Hepatic stellate cell (primary cell): ENCODE results near the gene BDKRB2.

Experiments used
- DNase-seq: peaks from one replicate; pipeline ENCODE4 v3.0.0; 2011; ENCODE audit warnings: low spot score

The BDKRB2 gene

DNA sequence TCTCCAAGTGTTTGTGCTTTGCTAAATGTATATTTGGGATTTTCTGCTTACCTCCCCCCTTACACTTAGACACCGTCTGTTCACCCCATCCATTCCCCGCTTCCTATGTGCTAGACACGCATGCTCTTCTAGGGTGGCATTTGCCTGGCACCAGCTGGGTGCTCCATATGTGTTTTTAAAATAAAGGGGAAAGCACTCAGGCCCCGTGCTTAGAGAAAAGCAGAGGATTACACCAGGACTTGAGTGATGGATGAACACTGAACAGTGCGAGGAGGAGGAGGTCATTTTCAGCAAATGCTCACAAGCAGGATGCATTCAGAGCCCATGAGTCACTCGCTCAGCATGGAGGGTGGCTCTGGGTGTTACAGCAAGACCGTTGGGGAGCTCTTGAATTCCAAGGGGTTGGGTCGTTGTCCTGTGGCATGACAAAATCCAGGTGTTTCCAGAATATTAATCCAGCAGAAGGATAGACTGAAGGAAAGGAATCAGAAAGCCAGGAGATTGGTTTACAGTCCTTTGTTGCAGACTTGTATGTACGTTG lies 48.4 kb downstream of the BDKRB2 start:
- DNase-seq, result peak; percentile 90

DNA sequence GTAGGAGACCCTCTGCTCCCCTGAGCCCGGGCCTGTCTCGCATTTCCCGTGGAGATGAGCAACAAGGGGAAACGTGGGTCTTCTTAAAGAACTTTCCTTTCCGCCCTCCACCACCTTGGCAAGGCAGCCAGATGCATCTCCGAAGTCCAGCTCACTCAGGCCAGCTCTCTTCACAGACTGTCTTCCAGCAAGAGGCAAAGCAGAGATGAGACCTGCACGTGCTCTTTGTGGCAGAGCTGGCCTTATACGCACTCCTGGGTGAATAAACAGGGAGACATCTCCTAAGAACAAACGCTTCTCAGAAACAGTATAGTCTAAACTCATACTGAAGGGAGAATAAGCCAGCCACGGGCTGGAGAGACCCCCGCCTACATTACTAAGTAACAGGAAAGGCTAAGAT lies 50.0 kb downstream of the BDKRB2 start:
- DNase-seq, result no peak

DNA sequence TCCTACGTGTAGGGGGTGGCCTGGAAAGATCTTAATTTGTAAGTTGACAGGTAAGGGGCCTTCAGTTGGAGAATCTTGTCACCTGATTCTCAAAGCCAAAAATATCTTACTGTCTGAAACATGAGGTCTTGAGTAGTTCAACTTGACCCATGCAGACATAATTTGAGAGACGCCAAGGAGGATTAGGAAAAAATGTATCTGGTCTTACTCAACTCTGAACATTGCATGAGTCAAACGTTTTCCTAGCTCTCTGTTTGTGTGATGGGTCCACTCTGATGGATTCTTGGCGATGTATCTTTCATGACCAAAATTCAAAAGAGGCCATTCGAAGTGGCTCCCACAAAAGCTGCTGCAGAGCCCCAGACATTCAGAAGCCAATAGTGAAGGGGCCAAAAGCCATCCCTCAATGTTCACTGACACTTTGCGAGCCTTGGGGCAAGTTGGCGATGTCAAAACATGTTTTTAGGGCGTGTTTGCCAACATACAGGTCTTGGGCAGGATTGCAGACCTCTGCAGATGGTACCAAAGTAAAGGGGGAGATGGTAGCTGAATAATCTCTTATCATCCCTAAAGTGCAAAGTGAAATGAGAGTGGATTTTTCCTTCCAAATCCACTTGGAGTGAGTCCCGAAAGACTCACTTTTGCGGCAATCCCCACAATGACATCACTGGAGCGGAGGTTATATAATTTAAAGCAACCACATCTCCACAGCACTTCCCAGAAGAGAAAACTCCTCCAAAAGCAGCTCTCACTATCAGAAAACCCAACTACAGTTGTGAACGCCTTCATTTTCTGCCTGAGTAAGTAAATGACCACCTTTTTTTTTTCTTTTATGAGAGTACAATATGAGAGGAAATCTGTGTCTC lies 51.1 kb downstream of the BDKRB2 start, which contains the start of gene BDKRB1:
TSS of gene BDKRB1 (plus strand) at position 710 of the 866 bp plus-strand sequence. CDS start 7,473 bp downstream, outside the sequence.
- peak; percentile 80 for DNase-seq

DNA sequence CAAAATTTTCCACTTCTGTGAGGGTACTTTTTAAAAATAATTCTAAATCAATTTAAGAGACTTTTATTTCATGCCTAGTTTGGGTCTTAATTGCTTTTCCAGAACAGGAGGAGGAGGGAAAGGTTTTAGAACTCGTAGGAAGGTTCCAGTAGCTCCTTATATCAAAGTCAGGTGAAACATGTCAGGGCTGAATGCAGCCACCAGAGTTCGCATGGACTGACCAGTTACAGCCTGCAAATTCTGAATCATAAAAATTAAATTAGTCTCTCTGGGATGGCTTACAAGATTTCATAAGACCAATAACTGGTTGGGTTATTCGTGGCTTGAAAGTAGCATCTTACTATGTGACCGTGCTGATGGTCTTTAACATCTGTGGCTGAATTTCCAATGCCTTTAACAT lies 51.8 kb downstream of the BDKRB2 start:
- DNase-seq, result peak; percentile 42

DNA sequence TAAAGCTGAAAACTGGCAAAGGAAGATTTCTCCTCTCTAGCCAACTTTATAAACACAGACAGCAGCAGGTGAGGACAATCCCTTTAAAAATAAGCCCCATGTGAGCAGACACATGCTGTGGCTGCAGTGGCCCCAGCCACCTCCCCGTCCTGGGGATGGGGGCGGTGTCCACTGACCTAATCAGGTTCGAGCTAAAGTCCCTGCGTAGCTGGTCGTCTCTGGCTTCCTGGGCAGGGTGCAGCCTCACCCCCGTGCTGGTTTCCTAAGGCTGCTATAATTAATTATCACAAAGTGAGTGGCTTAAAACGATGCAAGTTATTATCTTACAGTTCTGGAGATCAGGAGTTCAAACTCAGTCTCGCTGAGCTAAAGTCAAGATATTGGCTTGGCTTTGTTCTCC lies 52.4 kb downstream of the BDKRB2 start:
- no peak for DNase-seq

DNA sequence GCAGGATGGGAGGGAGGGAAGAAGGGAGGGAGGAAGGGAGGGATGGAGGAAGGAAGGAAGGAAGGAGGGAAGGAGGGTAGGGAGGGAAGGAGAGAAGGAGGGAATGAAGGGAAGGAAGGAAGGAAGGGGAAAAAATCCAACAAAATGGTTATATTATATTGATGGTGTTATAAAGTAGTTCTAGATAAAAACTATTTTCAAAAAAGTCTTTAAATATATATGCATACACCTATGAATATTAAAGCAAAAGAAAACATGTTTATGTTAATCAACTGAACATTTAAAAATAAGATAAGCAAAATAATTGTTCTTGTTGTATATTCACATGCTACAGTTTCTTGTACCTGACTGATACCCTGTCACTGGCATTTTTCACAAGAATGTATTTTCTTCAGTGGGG lies 53.3 kb downstream of the BDKRB2 start:
- DNase-seq, result no peak

DNA sequence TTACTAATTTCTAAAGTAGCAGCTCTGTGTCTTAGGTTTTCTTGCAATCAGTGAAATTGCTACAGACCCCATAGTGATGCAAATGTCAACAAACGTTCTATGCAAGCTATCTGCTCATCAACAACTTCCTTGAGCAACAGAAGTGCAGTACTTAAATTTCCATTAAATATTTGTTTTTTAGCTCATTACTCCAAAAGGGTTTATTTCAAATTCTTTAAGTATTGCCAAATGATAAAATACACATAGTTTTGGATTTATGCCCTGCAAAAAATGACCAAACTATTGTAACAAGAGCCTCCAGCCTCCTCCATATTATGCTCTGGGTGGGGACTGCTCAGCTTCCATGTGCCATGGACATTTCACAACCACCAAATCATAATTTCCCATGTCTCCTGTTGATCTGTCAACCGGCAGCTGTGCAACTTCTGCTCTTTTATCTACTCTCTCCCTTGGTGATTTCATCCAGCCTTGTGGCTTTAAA lies 55.7 kb downstream of the BDKRB2 start:
- DNase-seq, result peak; percentile 82

DNA sequence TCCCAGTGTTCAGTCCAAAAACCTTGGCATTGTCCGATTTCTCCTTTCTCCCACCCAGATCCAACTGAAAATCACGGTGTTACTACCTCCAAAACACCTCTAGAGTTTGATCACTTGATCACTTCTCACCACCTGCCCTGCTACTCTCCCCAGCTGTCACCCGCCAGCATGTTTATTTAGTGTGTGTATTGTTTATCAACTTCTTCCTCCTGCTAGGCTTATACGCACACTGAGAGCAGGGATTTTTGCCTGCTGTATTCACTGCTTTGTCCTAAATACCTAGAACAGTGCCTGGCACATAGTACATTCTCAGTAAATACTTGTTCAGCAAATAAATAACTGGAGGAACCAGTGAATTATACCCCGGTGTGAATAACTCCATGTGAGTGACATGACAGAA lies 56.4 kb downstream of the BDKRB2 start:
- DNase-seq, result no peak

DNA sequence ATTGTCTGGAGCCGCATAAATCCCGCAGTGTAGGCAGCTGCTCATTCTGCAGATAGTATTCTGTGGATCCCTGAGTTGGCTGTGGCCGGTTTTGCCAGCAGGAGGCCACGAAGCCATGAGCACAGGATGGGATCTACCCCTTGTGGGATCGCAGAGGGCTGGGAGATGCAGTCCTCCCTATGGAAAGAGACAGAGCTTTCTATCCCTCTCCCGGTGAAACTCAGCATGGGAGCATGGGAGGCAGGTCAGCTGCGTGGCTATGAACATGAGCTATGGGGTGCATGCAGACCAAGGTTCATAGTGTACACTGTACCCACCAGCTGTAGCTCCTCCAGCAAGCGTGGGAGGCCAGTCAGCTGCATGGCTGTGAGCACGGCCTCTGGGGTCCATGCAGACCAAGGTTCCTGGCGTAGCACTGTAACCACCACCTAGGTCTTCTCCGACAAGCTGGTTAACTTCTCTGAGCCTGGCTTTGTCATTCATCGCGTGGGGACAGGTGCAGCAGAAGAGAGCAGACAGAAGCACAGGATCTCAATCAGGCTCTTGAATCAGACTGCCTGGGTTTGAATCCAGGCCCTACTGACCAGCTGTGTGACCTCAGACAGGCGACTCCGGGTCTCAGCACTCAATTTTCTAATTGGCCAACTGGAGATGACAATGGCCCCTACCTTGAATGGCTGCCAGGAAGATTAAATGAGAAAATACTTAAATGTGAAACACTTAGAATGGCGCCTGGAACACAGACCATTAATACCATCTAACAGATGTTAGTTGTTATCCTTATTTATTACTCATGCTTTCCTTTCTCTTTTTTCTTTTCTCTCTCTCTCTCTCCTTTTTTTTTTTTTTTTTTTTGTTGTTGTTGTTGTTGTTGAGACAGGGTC lies 57.4 kb downstream of the BDKRB2 start:
- no peak for DNase-seq

DNA sequence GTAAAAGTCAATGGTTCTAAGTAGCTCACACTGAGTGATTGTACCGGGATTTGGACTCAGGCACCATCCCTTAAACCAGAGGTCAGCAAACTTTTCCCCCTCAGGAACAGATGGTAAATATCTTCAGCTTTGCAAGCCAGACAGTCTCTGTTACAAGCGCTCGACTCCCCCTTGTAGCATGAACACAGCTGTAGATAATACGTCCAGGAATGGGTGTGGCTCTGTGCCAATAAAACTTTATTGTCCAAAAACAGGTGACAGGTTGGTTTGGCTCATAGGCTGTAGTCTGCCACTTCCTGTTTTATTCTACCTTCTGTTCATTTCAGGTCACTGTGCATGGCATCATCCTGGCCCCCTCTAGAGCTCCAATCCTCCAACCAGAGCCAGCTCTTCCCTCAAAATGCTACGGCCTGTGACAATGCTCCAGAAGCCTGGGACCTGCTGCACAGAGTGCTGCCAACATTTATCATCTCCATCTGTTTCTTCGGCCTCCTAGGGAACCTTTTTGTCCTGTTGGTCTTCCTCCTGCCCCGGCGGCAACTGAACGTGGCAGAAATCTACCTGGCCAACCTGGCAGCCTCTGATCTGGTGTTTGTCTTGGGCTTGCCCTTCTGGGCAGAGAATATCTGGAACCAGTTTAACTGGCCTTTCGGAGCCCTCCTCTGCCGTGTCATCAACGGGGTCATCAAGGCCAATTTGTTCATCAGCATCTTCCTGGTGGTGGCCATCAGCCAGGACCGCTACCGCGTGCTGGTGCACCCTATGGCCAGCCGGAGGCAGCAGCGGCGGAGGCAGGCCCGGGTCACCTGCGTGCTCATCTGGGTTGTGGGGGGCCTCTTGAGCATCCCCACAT lies 58.9 kb downstream of the BDKRB2 start:
- DNase-seq, result no peak

DNA sequence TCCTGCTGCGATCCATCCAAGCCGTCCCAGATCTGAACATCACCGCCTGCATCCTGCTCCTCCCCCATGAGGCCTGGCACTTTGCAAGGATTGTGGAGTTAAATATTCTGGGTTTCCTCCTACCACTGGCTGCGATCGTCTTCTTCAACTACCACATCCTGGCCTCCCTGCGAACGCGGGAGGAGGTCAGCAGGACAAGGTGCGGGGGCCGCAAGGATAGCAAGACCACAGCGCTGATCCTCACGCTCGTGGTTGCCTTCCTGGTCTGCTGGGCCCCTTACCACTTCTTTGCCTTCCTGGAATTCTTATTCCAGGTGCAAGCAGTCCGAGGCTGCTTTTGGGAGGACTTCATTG lies 59.5 kb downstream of the BDKRB2 start:
- no peak for DNase-seq

DNA sequence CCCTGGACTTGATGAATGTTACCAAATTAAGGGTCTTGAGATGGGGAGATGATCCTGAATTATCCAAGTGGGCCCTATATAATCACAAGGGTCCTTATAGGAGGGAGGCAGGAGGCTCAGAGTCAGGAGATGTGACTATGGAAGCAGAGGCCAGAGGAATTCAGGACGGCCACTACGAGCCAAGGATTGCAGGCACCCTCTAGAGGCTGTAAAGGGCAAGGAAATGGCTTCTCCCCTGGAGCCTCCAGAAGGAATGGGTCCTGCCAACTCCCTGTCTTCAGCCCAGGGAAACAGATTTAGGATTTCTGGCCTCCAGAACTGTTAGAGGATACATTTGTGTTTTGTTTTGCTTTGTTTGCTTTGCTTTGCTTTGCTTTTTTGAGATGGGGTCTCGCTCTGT lies 60.2 kb downstream of the BDKRB2 start:
- peak; percentile 54 for DNase-seq

DNA sequence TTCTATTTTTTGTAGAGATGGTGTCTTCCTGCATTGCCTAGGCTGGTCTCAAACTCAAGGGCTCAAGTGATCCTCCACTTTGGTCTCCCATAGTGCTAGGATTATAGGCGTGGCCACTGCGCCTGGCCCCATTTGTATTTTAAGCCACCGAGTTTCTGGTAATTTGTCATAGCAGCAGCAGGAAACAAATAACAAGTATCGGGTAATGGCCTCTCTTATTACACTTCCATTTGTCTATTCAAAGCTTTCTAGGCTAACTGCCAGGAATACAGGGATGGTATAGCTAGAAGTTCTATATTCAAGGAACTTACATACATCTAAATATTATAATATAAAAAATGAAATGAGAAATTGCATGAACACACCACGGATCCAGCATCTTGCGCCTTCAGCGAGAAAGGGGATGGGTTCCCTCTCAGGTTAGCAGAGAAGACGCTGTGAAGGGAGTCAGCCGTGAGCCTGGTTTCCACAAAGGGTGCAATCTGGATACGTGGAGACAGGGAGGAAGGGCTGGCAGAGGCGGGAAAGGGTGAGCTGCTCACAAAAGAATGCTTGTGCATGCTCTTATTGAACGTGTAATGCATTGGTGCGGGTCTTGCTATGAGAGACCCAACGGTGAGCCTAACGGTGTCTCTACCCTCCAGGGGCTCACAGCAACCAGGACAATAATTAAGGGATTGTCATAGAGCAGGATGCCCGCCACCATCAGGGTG lies 60.9 kb downstream of the BDKRB2 start:
- DNase-seq, result no peak

DNA sequence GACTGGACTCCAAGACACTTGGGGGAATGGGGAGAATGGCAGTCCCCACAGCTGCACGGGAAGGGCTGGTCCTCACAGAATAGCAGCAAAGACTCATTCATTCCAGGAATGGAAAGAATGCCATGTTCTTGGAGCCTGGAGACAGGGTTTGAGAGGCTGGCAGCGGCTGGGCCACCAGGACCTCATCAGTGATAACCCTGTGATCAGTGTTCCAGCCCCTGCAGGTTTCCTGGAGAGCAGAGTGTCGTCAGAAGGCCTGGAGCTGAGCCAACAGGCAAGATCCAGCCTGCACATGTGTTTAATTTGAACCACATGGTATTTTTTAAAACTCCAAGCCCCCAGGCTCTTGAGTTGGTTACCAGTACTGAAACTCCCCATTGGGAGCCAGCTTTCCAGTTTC lies 62.7 kb downstream of the BDKRB2 start:
- peak; percentile 74 for DNase-seq

DNA sequence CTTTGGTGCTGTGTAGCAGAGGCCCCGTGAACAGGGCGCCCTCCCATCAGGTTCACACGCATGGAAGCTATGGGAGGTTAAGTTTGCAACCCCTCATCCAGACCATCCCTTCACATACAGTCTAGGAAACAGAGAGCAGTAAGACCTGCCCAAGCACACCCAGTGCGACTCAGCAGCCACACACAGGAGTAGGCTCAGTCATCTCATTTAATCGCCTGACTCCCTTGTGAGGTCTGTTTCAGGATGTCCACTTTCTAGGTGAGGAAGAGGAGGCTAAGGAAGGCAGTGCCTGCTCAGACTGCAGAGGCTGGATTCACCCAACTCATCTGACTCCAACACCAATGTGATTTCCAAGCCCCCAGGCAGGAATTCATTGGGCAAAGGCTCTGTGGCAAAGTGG lies 63.3 kb downstream of the BDKRB2 start:
- no peak for DNase-seq

DNA sequence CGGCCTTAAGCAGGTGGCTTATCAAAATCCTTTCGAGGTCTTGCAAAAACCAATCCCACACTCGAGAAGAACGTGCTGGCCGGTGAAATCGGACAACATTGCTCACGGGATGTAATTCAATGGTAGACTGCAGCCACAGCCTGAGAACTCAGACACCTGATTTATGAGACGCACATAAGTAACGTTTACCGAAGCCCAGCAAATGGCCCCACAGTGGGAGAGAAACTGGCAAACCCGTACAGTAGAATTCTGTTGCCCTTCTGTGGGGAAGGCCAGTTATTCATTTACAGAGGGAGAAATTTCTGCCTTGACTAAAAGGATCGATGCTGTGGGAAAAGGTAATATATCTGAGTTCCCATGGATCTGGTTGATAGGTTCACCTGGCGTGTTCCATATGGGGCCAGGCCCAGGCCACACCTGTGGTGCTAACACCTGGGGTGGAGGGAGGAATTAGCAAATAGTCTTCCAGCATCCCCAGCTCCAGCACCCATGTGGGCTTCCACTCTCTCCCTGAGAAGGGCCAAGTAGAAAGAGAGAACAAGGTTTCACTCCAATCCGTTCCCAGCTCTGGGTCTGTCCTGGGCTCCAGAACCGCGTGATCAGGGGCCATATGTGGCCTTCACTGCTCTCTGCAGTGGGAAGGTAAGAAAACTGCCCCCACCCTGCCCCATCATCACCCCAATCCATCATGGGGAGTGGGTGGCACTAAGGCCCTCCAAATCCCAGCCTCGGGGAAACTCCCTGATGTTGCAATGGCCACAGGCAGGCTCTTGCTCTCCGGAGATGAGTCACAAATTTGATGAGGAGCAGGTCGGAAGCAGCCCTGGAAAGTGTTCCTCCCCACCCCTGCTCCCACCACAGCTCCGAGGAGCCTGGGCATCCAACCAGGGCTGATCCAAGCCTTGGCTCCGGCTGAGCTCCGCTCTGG lies 64.1 kb downstream of the BDKRB2 start:
- peak; percentile 89 for DNase-seq

DNA sequence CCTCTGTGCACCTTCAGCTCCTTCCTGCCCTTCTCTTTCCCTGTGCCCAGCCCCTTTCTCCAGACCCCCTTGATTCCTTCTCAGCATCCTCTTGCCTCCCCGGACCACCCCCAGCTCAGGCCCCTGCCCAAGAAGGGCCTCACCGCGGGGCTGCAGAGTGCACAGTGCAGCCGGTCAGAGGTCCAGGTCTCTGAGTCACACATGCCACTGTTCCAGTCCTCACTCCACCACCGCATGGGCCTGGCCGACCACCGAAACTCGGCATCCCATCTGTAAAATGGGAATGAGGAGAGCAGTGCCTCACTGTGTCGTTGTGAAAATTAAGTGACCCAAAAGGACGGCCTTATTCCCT lies 64.7 kb downstream of the BDKRB2 start:
- DNase-seq, result no peak

DNA sequence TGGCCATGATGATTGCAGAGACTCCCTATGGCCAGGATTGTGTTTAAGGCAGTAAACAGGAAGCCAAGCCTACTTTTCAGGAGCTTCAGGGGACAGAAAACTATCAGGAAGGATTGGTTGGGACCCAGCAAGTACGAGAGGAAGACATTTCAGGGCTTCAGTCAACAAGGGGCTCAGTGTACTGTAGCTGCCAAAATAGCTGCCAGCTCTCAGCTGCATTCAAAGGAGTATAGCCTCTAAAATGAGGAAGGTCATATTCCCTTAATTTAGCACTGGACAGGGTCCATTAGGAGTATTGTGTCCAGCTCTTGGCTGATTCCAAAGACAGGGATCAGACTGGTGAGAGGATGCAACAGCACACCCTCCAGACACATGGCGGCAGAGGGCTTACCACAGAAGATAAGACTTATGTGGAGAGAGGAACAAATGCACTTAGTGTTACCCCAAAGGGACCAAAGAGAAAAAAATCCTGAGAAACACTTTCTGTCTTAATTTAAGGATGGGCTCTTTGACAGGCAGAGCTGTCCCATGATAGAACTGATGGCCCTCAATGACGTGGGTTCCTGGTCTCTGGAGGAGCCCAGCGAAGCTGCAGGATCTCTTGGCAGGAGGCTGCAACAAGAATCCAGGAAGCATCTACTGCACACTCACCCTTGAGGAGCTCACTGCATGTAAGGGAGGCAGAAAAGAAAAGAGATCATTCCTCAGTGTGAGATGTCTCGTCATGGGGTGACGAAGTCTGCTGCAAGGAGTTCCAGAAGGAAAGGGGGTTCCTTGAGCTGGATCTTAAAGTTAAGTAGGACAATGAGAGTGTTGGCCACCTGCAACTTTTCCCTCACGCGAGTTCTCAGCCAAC lies 66.2 kb downstream of the BDKRB2 start:
- DNase-seq, result no peak

DNA sequence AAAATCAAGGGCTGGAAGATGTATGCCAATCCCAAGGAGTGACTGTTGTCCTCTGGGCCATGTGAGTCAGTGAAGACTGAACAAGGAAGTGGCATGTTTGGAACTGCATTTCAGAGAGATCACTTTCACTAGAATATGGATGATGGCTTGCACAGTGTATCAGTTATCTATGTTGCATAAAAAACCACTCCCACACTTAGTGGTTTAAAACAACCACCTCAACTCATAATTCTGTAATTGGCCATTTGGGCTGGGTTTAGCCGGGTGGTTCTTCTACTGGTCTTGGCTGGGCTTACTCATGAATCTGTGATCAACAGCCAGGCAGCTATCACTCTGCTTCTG lies 66.8 kb downstream of the BDKRB2 start:
- no peak for DNase-seq
